ENCODE measurements around the gene ATXN7L2. TPM values are rescaled to one million over a fixed set of nuclear protein-coding genes. Genes with fewer than 3 reads are reported as not detected.

Gene ATXN7L2
- total RNA-seq, 4 donors from 2014 or later: 2.2 to 3.3 (median 2.7) TPM

DNA sequence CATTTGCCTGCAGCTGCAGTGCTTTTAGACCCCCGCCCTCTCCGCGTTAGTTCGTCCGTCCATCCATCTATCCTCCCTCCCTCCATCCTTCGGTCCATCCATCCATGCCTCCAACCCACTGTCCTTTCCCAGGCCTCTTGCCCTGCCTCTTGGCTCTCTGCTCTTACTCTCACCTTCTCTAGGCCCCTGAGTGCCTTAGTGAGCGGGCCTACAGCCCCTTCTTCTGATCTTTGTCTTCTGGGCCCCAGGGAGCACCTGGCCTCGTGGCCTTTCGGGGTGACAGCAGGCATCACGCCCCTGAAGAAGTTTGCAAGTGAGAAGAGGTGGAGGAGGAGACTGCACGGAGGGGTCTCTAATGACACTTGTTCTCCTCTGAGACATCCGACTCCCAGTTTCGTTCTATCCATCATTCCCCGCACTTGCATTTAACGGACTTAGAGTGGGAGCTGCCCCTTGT lies 842 bp downstream of the ATXN7L2 start:
- Histone ChIP-seq H3K9me3 (no peaks in the 10 kb centered on the region), H3K4me1 (peaks cover 16 to 25% (median 24%) of the 10 kb centered on the region in 4 donors), H3K27ac (replicated peaks in 1 of 4) (peak overlapping the region; percentile 87 to 97 (median 96)), H3K27me3 (no peaks in the 10 kb centered on the region), H3K4me3 (peak overlapping the region; percentile 76 to 94 (median 82)), H3K36me3 (peaks cover 0 to 37% (median 36%) of the 10 kb centered on the region in 4 donors)
- WGBS: 33% methylated on average over 15 of the region's 15 CpGs
- intact Hi-C loops (cut with DNase I): loop anchor here (5.0 kb wide), 1 partner anchor 57 kb away; the partner anchor contains the start of gene PSMA5
- no peak for DNase-seq (ENCODE audit: extremely low spot score)
- TF ChIP-seq, protein P1, sequence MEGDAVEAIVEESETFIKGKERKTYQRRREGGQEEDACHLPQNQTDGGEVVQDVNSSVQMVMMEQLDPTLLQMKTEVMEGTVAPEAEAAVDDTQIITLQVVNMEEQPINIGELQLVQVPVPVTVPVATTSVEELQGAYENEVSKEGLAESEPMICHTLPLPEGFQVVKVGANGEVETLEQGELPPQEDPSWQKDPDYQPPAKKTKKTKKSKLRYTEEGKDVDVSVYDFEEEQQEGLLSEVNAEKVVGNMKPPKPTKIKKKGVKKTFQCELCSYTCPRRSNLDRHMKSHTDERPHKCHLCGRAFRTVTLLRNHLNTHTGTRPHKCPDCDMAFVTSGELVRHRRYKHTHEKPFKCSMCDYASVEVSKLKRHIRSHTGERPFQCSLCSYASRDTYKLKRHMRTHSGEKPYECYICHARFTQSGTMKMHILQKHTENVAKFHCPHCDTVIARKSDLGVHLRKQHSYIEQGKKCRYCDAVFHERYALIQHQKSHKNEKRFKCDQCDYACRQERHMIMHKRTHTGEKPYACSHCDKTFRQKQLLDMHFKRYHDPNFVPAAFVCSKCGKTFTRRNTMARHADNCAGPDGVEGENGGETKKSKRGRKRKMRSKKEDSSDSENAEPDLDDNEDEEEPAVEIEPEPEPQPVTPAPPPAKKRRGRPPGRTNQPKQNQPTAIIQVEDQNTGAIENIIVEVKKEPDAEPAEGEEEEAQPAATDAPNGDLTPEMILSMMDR (IDR thresholded peaks at IDR 0.05): no peak
- TF ChIP-seq POLR2A (IDR thresholded peaks at IDR 0.05; ENCODE audit: low read depth) (no peak), EP300 (IDR thresholded peaks at IDR 0.05) (no peak), POLR2AphosphoS5 (IDR thresholded peaks at IDR 0.05) (no peak)

DNA sequence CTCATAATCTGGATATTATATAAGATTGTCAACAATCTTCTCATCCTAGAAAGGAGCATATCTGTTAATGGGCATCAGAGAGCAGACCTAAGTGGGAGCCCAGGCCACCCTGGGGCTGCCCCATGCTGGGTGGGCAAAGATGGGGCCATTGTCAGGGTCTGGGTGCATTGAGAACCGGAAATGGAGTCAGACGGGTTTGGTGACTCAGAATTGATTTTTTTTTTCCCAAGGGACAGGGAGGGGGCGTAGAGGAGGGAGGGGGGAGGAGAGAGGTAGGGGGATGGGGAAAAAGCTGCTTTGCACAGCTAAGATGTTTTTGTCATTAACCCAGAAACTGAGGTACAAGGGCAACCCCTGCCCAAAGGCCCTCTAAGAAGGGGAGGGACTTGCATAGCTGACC lies 1.3 kb downstream of the ATXN7L2 start:
- Histone ChIP-seq H3K27me3 (no peaks in the 10 kb centered on the region), H3K4me1 (peaks cover 16 to 25% (median 24%) of the 10 kb centered on the region in 4 donors), H3K27ac (replicated peaks in 1 of 4) (no peak overlapping the region), H3K4me3 (peak overlapping the region; percentile 76 to 94 (median 82)), H3K9me3 (no peaks in the 10 kb centered on the region), H3K36me3 (peaks cover 0 to 34% (median 33%) of the 10 kb centered on the region in 4 donors)
- intact Hi-C loops (cut with DNase I): no loop called here
- no peak for DNase-seq (ENCODE audit: extremely low spot score)
- 28% methylated on average over 3 of the region's 3 CpGs for WGBS
- TF ChIP-seq POLR2AphosphoS5 (IDR thresholded peaks at IDR 0.05) (no peak), EP300 (IDR thresholded peaks at IDR 0.05) (no peak), POLR2A (IDR thresholded peaks at IDR 0.05; ENCODE audit: low read depth) (no peak)
- TF ChIP-seq, protein P1 (IDR thresholded peaks at IDR 0.05): no peak

DNA sequence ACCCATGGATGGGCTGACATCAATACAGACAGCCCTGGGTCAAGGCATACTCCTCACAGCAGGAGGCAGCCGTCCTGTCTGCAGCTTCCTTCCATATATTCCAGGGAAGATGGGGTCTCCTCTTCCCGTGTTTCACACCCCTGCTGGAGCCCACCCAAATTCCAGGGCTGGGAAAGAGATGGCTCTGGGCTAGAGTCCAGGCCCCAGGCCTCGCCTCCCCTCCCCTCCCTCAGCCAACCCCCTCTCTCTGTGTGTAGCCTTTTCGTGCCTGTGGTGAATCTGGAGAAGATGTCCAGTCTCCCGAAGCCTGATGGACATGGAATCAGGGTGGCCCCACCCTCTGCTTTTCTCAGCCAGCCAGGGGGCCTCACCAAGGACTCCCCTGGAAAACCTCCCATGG lies 3.6 kb downstream of the ATXN7L2 start:
- WGBS: 57% methylated on average over 5 of the region's 5 CpGs
- H3K27me3 ChIP-seq: no peaks in the 10 kb centered on the region
- intact Hi-C loops (cut with DNase I): no loop called here

DNA sequence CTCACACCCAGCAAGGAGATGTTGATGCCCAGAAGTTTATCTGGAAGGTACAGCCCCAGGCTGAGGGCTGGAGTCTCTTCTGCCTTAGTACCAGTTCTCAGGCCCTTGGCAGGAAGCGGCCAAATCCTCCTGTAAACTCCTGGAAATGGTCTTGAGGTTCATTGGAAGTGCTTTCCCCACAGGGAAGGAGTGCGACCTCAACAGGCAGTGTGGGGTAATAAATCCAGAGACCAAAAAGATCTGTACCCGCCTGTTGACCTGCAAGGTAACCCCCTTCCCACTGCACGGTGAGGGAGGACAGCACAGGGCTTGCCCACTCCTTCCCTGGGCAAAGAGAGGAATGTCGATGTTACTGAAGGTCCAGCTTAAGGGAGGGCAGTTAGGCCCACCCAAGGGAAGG lies 4.5 kb downstream of the ATXN7L2 start:
- no peak for DNase-seq (ENCODE audit: extremely low spot score)
- no peaks in the 10 kb centered on the region for H3K27me3 ChIP-seq
- H3K9me3 ChIP-seq: no peaks in the 10 kb centered on the region
- H3K36me3 ChIP-seq: peaks cover 0 to 36% (median 26%) of the 10 kb centered on the region in 4 donors
- intact Hi-C loops (cut with DNase I): no loop called here
- no peak overlapping the region for H3K4me3 ChIP-seq
- WGBS: 88% methylated on average over 5 of the region's 5 CpGs
- peaks cover 20 to 32% (median 27%) of the 10 kb centered on the region in 4 donors for H3K4me1 ChIP-seq
- TF ChIP-seq, protein P1 (IDR thresholded peaks at IDR 0.05): no peak
- no peak overlapping the region for H3K27ac ChIP-seq (replicated peaks in 1 of 4)

More for the DNA sequence above, 3.6 kb downstream of the ATXN7L2 start:
- H3K27ac ChIP-seq (replicated peaks in 1 of 4): no peak overlapping the region
- no peak for DNase-seq (ENCODE audit: extremely low spot score)
- no peaks in the 10 kb centered on the region for H3K9me3 ChIP-seq
- peaks cover 0 to 36% (median 26%) of the 10 kb centered on the region in 4 donors for H3K36me3 ChIP-seq
- no peak overlapping the region for H3K4me3 ChIP-seq
- peaks cover 22 to 36% (median 32%) of the 10 kb centered on the region in 4 donors for H3K4me1 ChIP-seq
- TF ChIP-seq, protein P1 (IDR thresholded peaks at IDR 0.05): no peak
- TF ChIP-seq POLR2A (IDR thresholded peaks at IDR 0.05; ENCODE audit: low read depth): no peak
- TF ChIP-seq POLR2AphosphoS5 (IDR thresholded peaks at IDR 0.05): no peak
- TF ChIP-seq EP300 (IDR thresholded peaks at IDR 0.05): no peak

DNA sequence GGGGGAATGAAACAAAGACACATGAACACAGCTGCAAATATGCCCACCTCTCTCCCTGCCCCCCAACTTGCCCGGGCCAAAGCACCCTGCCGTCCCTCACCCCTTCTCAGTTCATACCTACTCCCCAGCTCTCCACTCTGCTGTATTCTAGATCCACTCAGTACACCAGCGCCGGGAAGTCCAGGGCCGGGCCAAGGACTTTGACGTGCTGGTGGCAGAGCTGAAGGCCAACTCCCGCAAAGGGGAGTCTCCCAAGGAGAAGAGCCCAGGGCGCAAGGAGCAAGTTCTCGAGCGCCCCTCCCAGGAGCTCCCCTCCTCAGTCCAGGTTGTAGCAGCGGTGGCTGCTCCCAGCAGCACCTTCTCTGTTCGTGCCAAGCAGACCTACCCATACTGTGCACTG lies 5.0 kb downstream of the ATXN7L2 start:
- Histone ChIP-seq H3K36me3 (peaks cover 0 to 36% (median 26%) of the 10 kb centered on the region in 4 donors), H3K27me3 (no peaks in the 10 kb centered on the region), H3K4me3 (no peak overlapping the region), H3K4me1 (peaks cover 22 to 34% (median 28%) of the 10 kb centered on the region in 4 donors), H3K27ac (replicated peaks in 1 of 4) (no peak overlapping the region), H3K9me3 (no peaks in the 10 kb centered on the region)
- WGBS: 85% methylated on average over 4 of the region's 12 CpGs
- TF ChIP-seq, protein P1 (IDR thresholded peaks at IDR 0.05): no peak
- TF ChIP-seq POLR2AphosphoS5 (IDR thresholded peaks at IDR 0.05) (no peak), EP300 (IDR thresholded peaks at IDR 0.05) (no peak), POLR2A (IDR thresholded peaks at IDR 0.05; ENCODE audit: low read depth) (no peak)
- intact Hi-C loops (cut with DNase I): no loop called here
- DNase-seq (ENCODE audit: extremely low spot score): no peak

Measured in esophagus muscularis mucosa (tissue), 4 donors.